A549 (cell line): Measurements from ENCODE around the gene CPT1B. TPM values are rescaled to one million over a fixed set of nuclear protein-coding genes. Genes with fewer than 3 reads are reported as not detected.
A peak's percentile ranks its signal among the peaks of the same experiment; 100 is the strongest.

Experiments used
- ATAC-seq, 2 experiments: fragments of 200-7000 bp in 1 of 2; fragments of >200 bp in 1 of 2; cut with Nextera tagmentation in 1 of 2; cut with Tn5 transposase in 1 of 2; 3 replicates each; pipeline versions ENCODE4 v1.8.0 to v1.9.1; 2018 to 2020; ENCODE audit warnings: mild to moderate bottlenecking in 1 of 2, moderate library complexity in 1 of 2
- CTCF ChIA-PET: fragments of 300-600 bp; sonication (Branson Sonifier 250); formaldehyde crosslinking; extraction: SDS; loops from one replicate; lab custom pipeline; 2021; ENCODE audit warnings: antibody characterized with exemption, inconsistent platforms; lab: Yijun Ruan, JAX
- POLR2A ChIA-PET: fragments of 350-600 bp; formaldehyde crosslinking; extraction: SDS; loops from one replicate; lab custom pipeline; 2021; ENCODE audit warnings: antibody characterized with exemption, inconsistent platforms; lab: Yijun Ruan, JAX
- DNase-seq, 2 experiments: peaks; one replicate each; pipeline versions ENCODE4 v3.0.0 to v3.0.0-alpha.2; 2011 to 2016; ENCODE audit warnings: low read depth in 1 of 2, low spot score in 1 of 2
- FAIRE-seq: peaks from 2 replicates; lab custom pipeline; 2011; peaks lifted over from hg19 to GRCh38; lab: Jason Lieb, UNC
- H3K27ac ChIP-seq, 2 experiments: fragments of >200 bp; sonication (Bioruptor Twin); formaldehyde crosslinking; 3 replicates each; pipeline ENCODE4 v1.5.1; 2016 to 2017
- H3K4me1 ChIP-seq: fragments of >200 bp; sonication (Bioruptor Twin); formaldehyde crosslinking; 3 replicates; pipeline ENCODE4 v1.6.1; 2016
- H3K4me2 ChIP-seq: fragments of >200 bp; sonication (Bioruptor Twin); formaldehyde crosslinking; 3 replicates; pipeline ENCODE4 v1.6.1; 2016
- H3K4me3 ChIP-seq: fragments of >200 bp; sonication (Bioruptor Twin); formaldehyde crosslinking; 3 replicates; pipeline ENCODE4 v1.5.1; 2016
- H3K9me3 ChIP-seq: fragments of >200 bp; sonication (Bioruptor Twin); formaldehyde crosslinking; 3 replicates; pipeline ENCODE4 v1.6.1; 2016
- BHLHE40 ChIP-seq: IDR thresholded peaks from 2 replicates; pipeline ENCODE4 v1.6.1; 2012; ENCODE audit warnings: low read depth, low read length, inconsistent platforms
- CHD4 ChIP-seq: fragments of 200-600 bp; sonication (generic); IDR thresholded peaks from 2 replicates; pipeline ENCODE4 v1.6.1; 2016; ENCODE audit warnings: antibody characterized with exemption, mild to moderate bottlenecking, borderline replicate concordance
- EHMT2 ChIP-seq: fragments of 200-600 bp; sonication (generic); IDR thresholded peaks from 2 replicates; pipeline ENCODE4 v1.6.1; 2016; ENCODE audit warnings: antibody characterized with exemption, low read depth, mild to moderate bottlenecking, moderate library complexity
- EP300 ChIP-seq, 2 experiments: fragments of >200 bp; sonication (Bioruptor Twin); formaldehyde crosslinking; IDR thresholded peaks; 2 replicates in 1 of 2; 3 replicates in 1 of 2; pipeline ENCODE4 v1.6.1; 2016 to 2017
- ESRRA ChIP-seq: fragments of 150-350 bp; IDR thresholded peaks from 2 replicates; pipeline ENCODE4 v1.6.1; 2014; ENCODE audit warnings: mild to moderate bottlenecking, low read length, borderline replicate concordance
- FOSB ChIP-seq: fragments of 250-450 bp; sonication (Bioruptor Pico); IDR thresholded peaks from 2 replicates; pipeline ENCODE4 v1.5.0; 2020; ENCODE audit warnings: mild to moderate bottlenecking, moderate library complexity
- HOXB13 ChIP-seq: fragments of 250-450 bp; sonication (Bioruptor Pico); IDR thresholded peaks from 2 replicates; pipeline ENCODE4 v1.5.0; 2020; ENCODE audit warnings: low read depth, mild to moderate bottlenecking, moderate library complexity
- KDM1A ChIP-seq: fragments of 200-600 bp; sonication (generic); IDR thresholded peaks from 2 replicates; pipeline ENCODE4 v1.6.1; 2016; ENCODE audit warnings: low read depth, mild to moderate bottlenecking
- MYC ChIP-seq: IDR thresholded peaks from 2 replicates; pipeline ENCODE4 v1.6.1; 2012; ENCODE audit warnings: mild to moderate bottlenecking, inconsistent platforms, low read length, improper control_type of control experiment, borderline replicate concordance
- NFE2L2 ChIP-seq: fragments of 150-350 bp; conservative IDR thresholded peaks from 2 replicates; pipeline ENCODE4 v1.6.1; 2014; ENCODE audit warnings: low read length
- PHF8 ChIP-seq: fragments of 200-600 bp; sonication (generic); IDR thresholded peaks from 2 replicates; pipeline ENCODE4 v1.6.1; 2016; ENCODE audit warnings: low read depth, mild to moderate bottlenecking, antibody characterized with exemption, moderate library complexity, borderline replicate concordance
- POLR2AphosphoS2 ChIP-seq: conservative IDR thresholded peaks from 2 replicates; pipeline ENCODE4 v1.6.1; 2012; ENCODE audit warnings: low read length, improper control_type of control experiment, inconsistent platforms
- RAD21 ChIP-seq, 2 experiments: fragments of >200 bp in 1 of 2; sonication (Bioruptor Twin) in 1 of 2; formaldehyde crosslinking in 1 of 2; IDR thresholded peaks in 1 of 2; conservative IDR thresholded peaks in 1 of 2; 2 replicates in 1 of 2; 3 replicates in 1 of 2; pipeline ENCODE4 v1.6.1; 2012 to 2018; ENCODE audit warnings: inconsistent platforms in 1 of 2
- RARB ChIP-seq: fragments of 250-450 bp; sonication (Bioruptor Pico); IDR thresholded peaks from 2 replicates; pipeline ENCODE4 v1.8.0; 2021; ENCODE audit warnings: mild to moderate bottlenecking, moderate library complexity
- RFX5 ChIP-seq: fragments of 450-650 bp; IDR thresholded peaks from 2 replicates; pipeline ENCODE4 v1.7.1; 2014; ENCODE audit warnings: antibody characterized with exemption, mild to moderate bottlenecking, moderate library complexity
- SMC3 ChIP-seq: fragments of >200 bp; sonication (Bioruptor Twin); formaldehyde crosslinking; IDR thresholded peaks from 3 replicates; pipeline ENCODE4 v1.6.1; 2018; ENCODE audit warnings: inconsistent platforms
- ZC3H11A ChIP-seq: fragments of 450-650 bp; IDR thresholded peaks from 2 replicates; pipeline ENCODE4 v1.6.1; 2014; ENCODE audit warnings: antibody characterized with exemption, mild to moderate bottlenecking
- ZFP36 ChIP-seq: fragments of 450-650 bp; IDR thresholded peaks from 2 replicates; pipeline ENCODE4 v1.6.1; 2014; ENCODE audit warnings: borderline replicate concordance; ENCODE audit not compliant: partially characterized antibody
- ZNF302 ChIP-seq: fragments of 250-450 bp; sonication (Bioruptor Pico); IDR thresholded peaks from 2 replicates; pipeline ENCODE4 v1.9.0; 2021; ENCODE audit warnings: inconsistent platforms, mild to moderate bottlenecking, moderate library complexity
- WGBS: methylation state at CpG from one replicate; pipeline ENCODE4 v1.1.6; 2017; ENCODE audit errors: missing lambda C conversion rate; 5-methylcytosine and 5-hydroxymethylcytosine counted together
- polyA plus RNA-seq, 4 experiments: library from polyadenylated mRNA; depleted of rRNA in 3 of 4; stranded (reverse); fragments of >200 nt; fragmentation: RNase III in 1 of 4; extraction: RNeasy Plus Mini Kit Qiagen cat#74134 plus additional on column Dnase treatment in 1 of 4; gene quantifications; 2 replicates in 3 of 4; 3 replicates in 1 of 4; pipeline ENCODE4 v1.2.3, GENCODE V29; 2011 to 2017
- TF ChIP-seq, protein P1 (sequence below): fragments of 450-650 bp; IDR thresholded peaks from 2 replicates; pipeline ENCODE4 v1.6.1; 2014; ENCODE audit warnings: antibody characterized with exemption
- TF ChIP-seq, protein P2 (sequence below): IDR thresholded peaks from 2 replicates; pipeline ENCODE4 v1.6.1; 2012

Gene CPT1B
- polyA plus RNA-seq, 2 of the 4 experiments (the other 2 are of a cell fraction): 12.1 to 26.5 TPM

DNA sequence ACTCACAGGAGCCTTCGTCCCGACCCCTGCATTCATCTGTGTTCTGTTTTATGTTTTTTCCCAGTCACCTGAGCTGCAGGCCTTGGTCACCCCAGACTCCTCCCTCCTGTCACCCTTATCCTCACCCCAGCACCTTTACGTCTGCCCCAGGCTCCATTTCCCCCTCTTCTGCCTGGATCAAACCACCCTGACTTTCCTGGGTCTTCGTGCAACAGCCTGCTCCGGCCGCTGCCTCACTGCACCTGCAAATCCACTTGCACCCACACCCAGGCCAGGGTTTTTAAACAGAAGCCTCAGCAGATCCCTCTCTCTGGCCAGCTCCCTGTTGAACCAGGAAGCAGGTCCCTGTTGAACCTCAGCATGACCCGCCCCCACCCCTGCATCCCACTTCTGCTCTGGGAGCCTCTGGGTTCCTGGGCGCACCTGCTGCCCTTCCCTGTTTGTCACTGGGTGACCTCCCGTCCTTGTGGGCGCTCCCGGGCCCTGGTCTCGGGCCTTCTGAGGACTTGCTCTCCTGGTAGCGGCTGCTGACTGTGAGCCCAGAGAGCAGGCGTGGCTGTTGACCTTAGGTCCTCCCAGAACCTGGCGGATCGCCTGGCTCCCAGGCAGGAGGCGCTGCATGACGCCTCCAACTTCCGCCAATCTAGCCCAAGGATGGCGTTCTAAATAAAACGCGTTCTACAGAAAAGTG, 35.2 kb upstream of the CPT1B start:
- ATAC-seq: no peak

DNA sequence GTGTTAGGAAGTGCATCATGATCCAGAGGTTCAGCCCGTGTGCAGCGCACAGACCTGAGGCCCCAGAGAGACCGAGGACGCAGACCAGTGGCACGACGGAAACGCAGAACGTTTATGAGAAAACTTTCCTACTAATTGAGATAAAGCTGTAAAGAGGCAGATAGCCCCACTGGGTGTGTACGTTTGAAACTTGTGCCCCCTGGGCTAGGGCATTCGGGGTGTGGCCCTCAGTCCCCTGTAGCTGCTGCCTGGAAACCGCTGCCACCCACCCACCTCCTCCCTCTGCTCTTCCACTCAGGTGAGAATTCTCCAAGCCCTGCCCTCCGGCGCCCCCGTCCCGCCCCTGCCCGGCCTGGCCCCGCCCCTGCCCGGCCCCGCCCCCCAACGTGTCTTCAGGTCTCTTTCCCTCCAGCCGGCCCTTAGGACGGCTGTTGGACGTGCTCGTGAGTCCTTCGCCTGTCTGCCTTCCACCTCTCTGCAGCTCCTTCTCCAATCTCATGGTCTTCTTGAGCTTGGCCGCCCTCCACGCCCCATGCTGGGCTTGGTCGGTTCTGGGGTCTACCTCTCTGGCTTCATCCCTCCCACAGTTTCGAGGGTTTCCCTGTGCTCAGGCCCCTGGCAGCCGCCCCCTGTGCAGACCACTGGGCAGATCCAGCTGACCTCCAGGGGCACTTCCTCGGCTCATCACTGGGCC, 34.4 kb upstream of the CPT1B start:
- H3K4me3 ChIP-seq: no peak overlapping the region
- ATAC-seq: peak; percentile 41 to 62; a peak in 4 of 6 replicates
- FAIRE-seq: no peak
- POLR2A ChIA-PET: no interaction called here
- H3K4me1 ChIP-seq: no peaks in the 10 kb centered on the region
- no peaks in the 10 kb centered on the region for H3K9me3 ChIP-seq
- TF ChIP-seq POLR2AphosphoS2 (no peak), PHF8 (no peak), FOSB (CRISPR knock-in tag) (no peak), HOXB13 (CRISPR knock-in tag) (no peak), EP300 (IDR thresholded peaks at IDR 0.05) (no peak), ZNF302 (no peak), SMC3 (no peak)
- TF ChIP-seq, protein P1, sequence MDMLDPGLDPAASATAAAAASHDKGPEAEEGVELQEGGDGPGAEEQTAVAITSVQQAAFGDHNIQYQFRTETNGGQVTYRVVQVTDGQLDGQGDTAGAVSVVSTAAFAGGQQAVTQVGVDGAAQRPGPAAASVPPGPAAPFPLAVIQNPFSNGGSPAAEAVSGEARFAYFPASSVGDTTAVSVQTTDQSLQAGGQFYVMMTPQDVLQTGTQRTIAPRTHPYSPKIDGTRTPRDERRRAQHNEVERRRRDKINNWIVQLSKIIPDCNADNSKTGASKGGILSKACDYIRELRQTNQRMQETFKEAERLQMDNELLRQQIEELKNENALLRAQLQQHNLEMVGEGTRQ: no peak
- WGBS: 71% methylated on average over 19 of the region's 31 CpGs
- CTCF ChIA-PET: interaction anchor here (1.0 to 1.9 kb wide), 3 partner anchors 8 to 50 kb away, joined by 4 to 6 read pairs (median 5); partner anchors contain the start of genes ARSA and SYCE3
- H3K4me2 ChIP-seq: no peak overlapping the region
- no peak for DNase-seq
- no peak overlapping the region for H3K27ac ChIP-seq

More for the DNA sequence above, 35.2 kb upstream of the CPT1B start:
- Histone ChIP-seq H3K4me1 (no peaks in the 10 kb centered on the region), H3K9me3 (no peaks in the 10 kb centered on the region), H3K27ac (no peak overlapping the region), H3K4me3 (no peak overlapping the region), H3K4me2 (no peak overlapping the region)
- 91% methylated on average over 16 of the region's 22 CpGs for WGBS
- ChIA-PET CTCF (interaction anchor here (1.0 to 1.4 kb wide), 2 partner anchors 14 to 51 kb away, joined by 4 to 5 read pairs; partner anchors contain the start of genes ARSA and SYCE3), POLR2A (no interaction called here)
- DNase-seq (no peak), FAIRE-seq (no peak)
- TF ChIP-seq MYC: no peak
- no peak for TF ChIP-seq SMC3
- no peak for TF ChIP-seq NFE2L2
- TF ChIP-seq EHMT2: no peak
- TF ChIP-seq BHLHE40: no peak
- TF ChIP-seq RAD21 (conservative IDR thresholded peaks at IDR 0.05 in 1 of 2, IDR thresholded peaks at IDR 0.05 in 1 of 2): no peak
- no peak for TF ChIP-seq ESRRA
- TF ChIP-seq ZFP36: no peak
- TF ChIP-seq PHF8: no peak
- TF ChIP-seq, protein P2, sequence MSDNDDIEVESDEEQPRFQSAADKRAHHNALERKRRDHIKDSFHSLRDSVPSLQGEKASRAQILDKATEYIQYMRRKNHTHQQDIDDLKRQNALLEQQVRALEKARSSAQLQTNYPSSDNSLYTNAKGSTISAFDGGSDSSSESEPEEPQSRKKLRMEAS: no peak
- no peak for TF ChIP-seq RFX5
- no peak for TF ChIP-seq ZC3H11A
- no peak for TF ChIP-seq POLR2AphosphoS2
- no peak for TF ChIP-seq RARB (CRISPR knock-in tag)

DNA sequence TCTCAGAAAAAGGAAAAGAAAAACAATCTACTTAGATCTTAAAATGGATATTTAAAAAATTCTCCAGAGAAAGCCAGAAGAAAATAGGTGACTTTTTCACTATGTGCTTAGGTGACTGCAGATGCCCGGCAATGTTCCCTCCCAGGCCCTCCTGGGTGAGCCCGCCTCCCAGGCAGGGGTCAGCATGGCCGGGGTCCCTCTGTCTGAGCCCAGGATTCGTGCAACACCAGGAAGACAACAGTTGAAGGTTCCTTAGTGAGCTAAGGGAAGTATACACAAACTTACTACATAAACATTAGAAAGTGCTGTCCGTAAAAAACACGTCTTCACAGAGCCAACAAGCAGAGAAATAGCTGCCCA, 33.9 kb upstream of the CPT1B start:
- FAIRE-seq (no peak), DNase-seq (no peak), ATAC-seq (no peak; a peak in 1 of 6 replicates)
- 76% methylated on average over 6 of the region's 6 CpGs for WGBS
- H3K9me3 ChIP-seq: no peaks in the 10 kb centered on the region
- no peak overlapping the region for H3K4me3 ChIP-seq
- ChIA-PET CTCF (interaction anchor here (1.4 to 1.9 kb wide), 2 partner anchors 8 to 16 kb away, joined by 4 to 6 read pairs; partner anchors contain the start of gene ARSA), POLR2A (no interaction called here)
- no peak overlapping the region for H3K4me2 ChIP-seq
- TF ChIP-seq ZC3H11A: no peak
- no peak for TF ChIP-seq KDM1A
- no peak for TF ChIP-seq CHD4
- no peak overlapping the region for H3K27ac ChIP-seq
- no peaks in the 10 kb centered on the region for H3K4me1 ChIP-seq
